ENCODE results near the gene SLC6A17. TPM values are rescaled to one million over a fixed set of nuclear protein-coding genes. Genes with fewer than 3 reads are reported as not detected.
A peak's percentile ranks its signal among the peaks of the same experiment; 100 is the strongest.

SLC6A17 gene
- total and polyA plus RNA-seq, 12 donors: 0.04 to 6.9 (median 1.4) TPM; not detected in 1

GRCh38 chr1:110153407-110153950 is 3.2 kb downstream of the SLC6A17 start:
- H3K27me3 ChIP-seq: peaks cover 51% of the 10 kb centered on the region
- intact Hi-C loops (cut with DNase I): loop anchor here in 1 of 2 donors (5.0 kb wide), 1 partner anchor 51 kb away; no protein-coding TSS in a partner anchor
- no peak overlapping the region for H3K27ac ChIP-seq
- peaks cover 6 to 11% of the 10 kb centered on the region in 2 donors for H3K4me1 ChIP-seq (replicated peaks in 1 of 2)
- H3K36me3 ChIP-seq (replicated peaks in 1 of 2): no peaks in the 10 kb centered on the region
- DNase-seq: no peak
- TF ChIP-seq, protein P1, sequence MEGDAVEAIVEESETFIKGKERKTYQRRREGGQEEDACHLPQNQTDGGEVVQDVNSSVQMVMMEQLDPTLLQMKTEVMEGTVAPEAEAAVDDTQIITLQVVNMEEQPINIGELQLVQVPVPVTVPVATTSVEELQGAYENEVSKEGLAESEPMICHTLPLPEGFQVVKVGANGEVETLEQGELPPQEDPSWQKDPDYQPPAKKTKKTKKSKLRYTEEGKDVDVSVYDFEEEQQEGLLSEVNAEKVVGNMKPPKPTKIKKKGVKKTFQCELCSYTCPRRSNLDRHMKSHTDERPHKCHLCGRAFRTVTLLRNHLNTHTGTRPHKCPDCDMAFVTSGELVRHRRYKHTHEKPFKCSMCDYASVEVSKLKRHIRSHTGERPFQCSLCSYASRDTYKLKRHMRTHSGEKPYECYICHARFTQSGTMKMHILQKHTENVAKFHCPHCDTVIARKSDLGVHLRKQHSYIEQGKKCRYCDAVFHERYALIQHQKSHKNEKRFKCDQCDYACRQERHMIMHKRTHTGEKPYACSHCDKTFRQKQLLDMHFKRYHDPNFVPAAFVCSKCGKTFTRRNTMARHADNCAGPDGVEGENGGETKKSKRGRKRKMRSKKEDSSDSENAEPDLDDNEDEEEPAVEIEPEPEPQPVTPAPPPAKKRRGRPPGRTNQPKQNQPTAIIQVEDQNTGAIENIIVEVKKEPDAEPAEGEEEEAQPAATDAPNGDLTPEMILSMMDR (IDR thresholded peaks at IDR 0.05): no peak
- no peak for TF ChIP-seq POLR2A (IDR thresholded peaks at IDR 0.05)
- H3K9me3 ChIP-seq (replicated peaks in 1 of 3): no peaks in the 10 kb centered on the region
- H3K4me3 ChIP-seq: no peak overlapping the region

DNA sequence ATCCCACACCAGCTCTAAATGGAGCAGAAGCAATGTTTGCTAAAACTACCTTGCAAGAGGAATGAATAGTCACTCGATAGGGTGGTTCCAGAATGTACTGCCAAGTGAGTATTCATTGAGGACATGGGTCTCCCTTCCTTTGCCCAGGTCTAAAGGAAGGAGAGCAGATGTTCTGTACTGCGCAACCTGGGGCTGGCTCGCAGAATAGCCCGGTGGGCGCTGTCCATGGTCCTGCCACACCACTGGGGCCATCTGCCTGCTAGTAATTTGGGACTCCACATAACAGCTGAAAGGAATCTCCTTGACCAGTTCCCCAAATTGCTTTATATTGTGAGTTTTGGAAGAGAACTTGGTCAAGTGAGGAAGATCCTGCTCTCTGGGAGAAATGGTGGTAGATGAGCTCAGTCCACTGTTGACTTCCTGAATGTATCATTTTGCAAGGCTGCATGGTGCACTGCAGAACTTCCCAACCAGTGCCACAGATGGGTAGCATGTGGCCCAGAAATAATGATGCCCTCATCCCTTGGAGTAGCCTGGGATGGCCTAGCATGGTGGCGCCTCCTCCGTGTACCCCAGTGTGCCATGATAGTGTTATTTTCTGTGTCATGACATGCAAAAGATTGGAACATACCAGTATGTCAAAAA is 5.7 kb downstream of the SLC6A17 start:
- Histone ChIP-seq H3K27ac (no peak overlapping the region), H3K36me3 (replicated peaks in 1 of 2) (no peaks in the 10 kb centered on the region), H3K4me1 (replicated peaks in 1 of 2) (peaks cover 0 to 5% of the 10 kb centered on the region in 2 donors), H3K27me3 (peaks cover 26% of the 10 kb centered on the region), H3K9me3 (replicated peaks in 1 of 3) (no peaks in the 10 kb centered on the region), H3K4me3 (no peak overlapping the region)
- intact Hi-C loops (cut with DNase I): no loop called here
- peak in 6 of 7 donors; percentile 56 to 77 (median 73) for DNase-seq
- 13 to 23% (median 16%) methylated on average over 7 of the region's 7 CpGs for WGBS, 4 donors
- TF ChIP-seq, protein P1 (IDR thresholded peaks at IDR 0.05): no peak
- TF ChIP-seq POLR2A (IDR thresholded peaks at IDR 0.05): no peak

GRCh38 chr1:110158261-110158660 is 8.0 kb downstream of the SLC6A17 start:
- WGBS, 4 donors: 66 to 76% (median 71%) methylated on average over 5 of the region's 5 CpGs
- Histone ChIP-seq H3K4me1 (replicated peaks in 1 of 2) (no peaks in the 10 kb centered on the region), H3K4me3 (no peak overlapping the region), H3K9me3 (replicated peaks in 1 of 3) (no peaks in the 10 kb centered on the region), H3K27ac (no peak overlapping the region), H3K27me3 (peaks cover 4% of the 10 kb centered on the region), H3K36me3 (replicated peaks in 1 of 2) (no peaks in the 10 kb centered on the region)
- intact Hi-C loops (cut with DNase I): no loop called here
- no peak for DNase-seq
- no peak for TF ChIP-seq POLR2A (IDR thresholded peaks at IDR 0.05)
- TF ChIP-seq, protein P1 (IDR thresholded peaks at IDR 0.05): no peak

GRCh38 chr1:110159168-110159567 is 8.9 kb downstream of the SLC6A17 start:
- Histone ChIP-seq H3K36me3 (replicated peaks in 1 of 2) (no peaks in the 10 kb centered on the region), H3K27me3 (peaks cover 4% of the 10 kb centered on the region), H3K9me3 (replicated peaks in 1 of 3) (no peaks in the 10 kb centered on the region), H3K27ac (no peak overlapping the region), H3K4me3 (no peak overlapping the region), H3K4me1 (replicated peaks in 1 of 2) (no peaks in the 10 kb centered on the region)
- WGBS, 4 donors: 45 to 79% (median 50%) methylated on average over 2 of the region's 2 CpGs
- intact Hi-C loops (cut with DNase I): no loop called here
- DNase-seq: no peak
- TF ChIP-seq, protein P1 (IDR thresholded peaks at IDR 0.05): no peak
- no peak for TF ChIP-seq POLR2A (IDR thresholded peaks at IDR 0.05)

All from adrenal gland (tissue), 12 donors.